ENCODE data around the gene PPP1R13B. TPM values are rescaled to one million over a fixed set of nuclear protein-coding genes. Genes with fewer than 3 reads are reported as not detected.

PPP1R13B gene
- total RNA-seq, 1 experiment from 2014 or later = 26.5 TPM

- H3K9me3 ChIP-seq (ENCODE audit: insufficient read depth, low read depth) = no peaks in the 10 kb centered on the region
- intact Hi-C loops (cut with micrococcal nuclease; ENCODE audit: unreplicated experiment) = no loop called here
- no peak overlapping the region for H3K4me2 ChIP-seq
- ChIA-PET CTCF (interaction anchor here (0.6 kb wide), 1 partner anchor 17 kb away, joined by 3 read pairs; no protein-coding TSS in a partner anchor), POLR2A (ENCODE audit: unreplicated experiment) (no interaction called here)
- no peak overlapping the region for H2AFZ ChIP-seq
- peaks cover 15% of the 10 kb centered on the region for H3K4me1 ChIP-seq (replicated peaks; ENCODE audit: insufficient read depth)
- no peak overlapping the region for H3K4me3 ChIP-seq
- H3K27me3 ChIP-seq (ENCODE audit: insufficient read depth, low read depth) = no peaks in the 10 kb centered on the region
- no TSS peak for BruUV-seq (replicated peaks)
- H3K27ac ChIP-seq = no peak overlapping the region
- DNase-seq = no peak
- H3F3A ChIP-seq (ENCODE audit: insufficient read depth, low read depth) = peaks cover 80% of the 10 kb centered on the region
- no peaks in the 10 kb centered on the region for H3K9me2 ChIP-seq (ENCODE audit: insufficient read depth)
- TF ChIP-seq CTCF (conservative IDR thresholded peaks at IDR 0.05) (no peak), EZH2 (IDR thresholded peaks at IDR 0.05; ENCODE audit: low read depth) (no peak)
- peaks cover 36% of the 10 kb centered on the region for H3K36me3 ChIP-seq (ENCODE audit: low read depth)
- H3K79me2 ChIP-seq (ENCODE audit: low read depth) = no peaks in the 10 kb centered on the region
- peaks cover 66% of the 10 kb centered on the region for H4K20me1 ChIP-seq (ENCODE audit: insufficient read depth)
These were observed 151.9 kb downstream of the PPP1R13B start for GRCh38 chr14:103695296-103696069.

GRCh38 chr14:103694572-103695026 is 152.8 kb downstream of the PPP1R13B start:
- Histone ChIP-seq H3K9me2 (ENCODE audit: insufficient read depth) (no peaks in the 10 kb centered on the region), H3K79me2 (ENCODE audit: low read depth) (no peaks in the 10 kb centered on the region), H3K36me3 (ENCODE audit: low read depth) (peaks cover 36% of the 10 kb centered on the region), H3K4me2 (no peak overlapping the region), H2AFZ (no peak overlapping the region), H3K27me3 (ENCODE audit: insufficient read depth, low read depth) (no peaks in the 10 kb centered on the region), H3K4me3 (no peak overlapping the region), H3K4me1 (replicated peaks; ENCODE audit: insufficient read depth) (peaks cover 15% of the 10 kb centered on the region), H3K27ac (no peak overlapping the region), H3K9me3 (ENCODE audit: insufficient read depth, low read depth) (no peaks in the 10 kb centered on the region), H3F3A (ENCODE audit: insufficient read depth, low read depth) (peaks cover 83% of the 10 kb centered on the region), H4K20me1 (ENCODE audit: insufficient read depth) (peaks cover 72% of the 10 kb centered on the region)
- BruUV-seq (replicated peaks) = no TSS peak
- POLR2A ChIA-PET (ENCODE audit: unreplicated experiment) = interaction anchor here (0.7 kb wide), 1 partner anchor 583 kb away, joined by 6 read pairs; no protein-coding TSS in a partner anchor
- TF ChIP-seq CTCF (conservative IDR thresholded peaks at IDR 0.05) (no peak), EZH2 (IDR thresholded peaks at IDR 0.05; ENCODE audit: low read depth) (no peak)
- no peak for DNase-seq
- CTCF ChIA-PET = interaction anchor here (0.6 kb wide), 1 partner anchor 18 kb away, joined by 3 read pairs; no protein-coding TSS in a partner anchor
- intact Hi-C loops (cut with micrococcal nuclease; ENCODE audit: unreplicated experiment) = loop anchor here (5.0 kb wide), 1 partner anchor 132 kb away; the partner anchor contains the start of genes BAG5 and COA8

- BruUV-seq (replicated peaks) = no TSS peak
- peak overlapping the region; percentile 9 for H3K27ac ChIP-seq
These were observed 153.9 kb downstream of the PPP1R13B start for GRCh38 chr14:103693515-103693914.

More at GRCh38 chr14:103693515-103693914, 153.9 kb downstream of the PPP1R13B start:
- H3K9me2 ChIP-seq (ENCODE audit: insufficient read depth) = no peaks in the 10 kb centered on the region
- intact Hi-C loops (cut with micrococcal nuclease; ENCODE audit: unreplicated experiment) = loop anchor here (1.0 to 5.0 kb wide), 4 partner anchors 12 to 131 kb away; partner anchors contain the start of genes BAG5, COA8, XRCC3 and ZFYVE21
- no peaks in the 10 kb centered on the region for H3K79me2 ChIP-seq (ENCODE audit: low read depth)
- H3K4me2 ChIP-seq = no peak overlapping the region
- H2AFZ ChIP-seq = no peak overlapping the region
- peaks cover 82% of the 10 kb centered on the region for H3F3A ChIP-seq (ENCODE audit: insufficient read depth, low read depth)
- ChIA-PET POLR2A (ENCODE audit: unreplicated experiment) (interaction anchor here (0.6 to 0.7 kb wide), 3 partner anchors 12 to 130 kb away, joined by 4 to 19 read pairs (median 4); no protein-coding TSS in a partner anchor), CTCF (no interaction called here)
- peaks cover 45% of the 10 kb centered on the region for H3K36me3 ChIP-seq (ENCODE audit: low read depth)
- H3K4me3 ChIP-seq = no peak overlapping the region
- TF ChIP-seq EZH2 (IDR thresholded peaks at IDR 0.05; ENCODE audit: low read depth) = no peak
- TF ChIP-seq CTCF (conservative IDR thresholded peaks at IDR 0.05) = no peak
- peak; percentile 71 to 99 for DNase-seq
- peaks cover 77% of the 10 kb centered on the region for H4K20me1 ChIP-seq (ENCODE audit: insufficient read depth)
- no peaks in the 10 kb centered on the region for H3K27me3 ChIP-seq (ENCODE audit: insufficient read depth, low read depth)
- peaks cover 15% of the 10 kb centered on the region for H3K4me1 ChIP-seq (replicated peaks; ENCODE audit: insufficient read depth)
- no peaks in the 10 kb centered on the region for H3K9me3 ChIP-seq (ENCODE audit: insufficient read depth, low read depth)

Data from PC-9 (cell line).